Panc1 (cell line): ENCODE results near the gene SUPT20HL2.

Experiments
- SIN3A ChIP-seq: IDR thresholded peaks from 2 replicates; pipeline ENCODE4 v1.6.1; 2012; ENCODE audit warnings: low read depth, mild to moderate bottlenecking, low read length, moderate library complexity, borderline replicate concordance; ENCODE audit not compliant: insufficient read depth
- TF ChIP-seq, protein P1 (sequence below): fragments of 450-650 bp; IDR thresholded peaks from 2 replicates; pipeline ENCODE4 v1.5.1; 2017; ENCODE audit warnings: mild to moderate bottlenecking

DNA sequence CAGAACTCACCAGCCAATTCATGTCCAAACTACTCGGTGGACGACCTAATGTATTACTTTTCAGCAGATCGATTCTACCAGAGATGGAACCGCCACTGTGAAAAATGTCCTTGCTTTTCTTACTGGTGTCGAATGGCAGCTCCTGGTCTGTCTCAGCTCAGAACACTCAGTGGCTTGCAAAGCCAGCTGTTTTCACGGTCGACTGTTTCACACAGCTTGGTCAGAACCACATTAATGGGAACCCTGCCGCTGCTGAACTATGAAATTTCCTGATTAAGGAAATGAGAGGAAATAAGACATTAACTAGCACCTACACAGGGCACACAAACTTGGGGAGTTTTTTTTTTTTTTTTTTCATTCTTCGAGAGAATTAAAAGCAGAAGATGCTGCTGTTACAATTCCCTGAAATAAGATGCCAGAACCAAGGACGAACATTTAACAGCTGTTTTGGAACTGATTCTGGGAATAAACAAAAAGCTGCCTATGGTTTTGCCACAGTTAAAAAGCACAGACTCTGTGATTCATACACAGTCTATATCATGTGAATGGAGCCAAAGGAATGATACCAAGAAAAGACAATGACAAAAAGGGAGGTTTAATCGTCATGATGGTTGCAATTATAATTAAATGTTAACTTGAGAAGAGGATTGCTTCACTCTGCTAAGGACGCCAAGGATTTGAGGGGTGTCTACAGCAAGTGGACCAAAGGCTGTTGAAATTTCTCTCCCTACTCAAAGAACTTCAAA, 31.3 kb downstream of the SUPT20HL2 start:
- TF ChIP-seq, protein P1, sequence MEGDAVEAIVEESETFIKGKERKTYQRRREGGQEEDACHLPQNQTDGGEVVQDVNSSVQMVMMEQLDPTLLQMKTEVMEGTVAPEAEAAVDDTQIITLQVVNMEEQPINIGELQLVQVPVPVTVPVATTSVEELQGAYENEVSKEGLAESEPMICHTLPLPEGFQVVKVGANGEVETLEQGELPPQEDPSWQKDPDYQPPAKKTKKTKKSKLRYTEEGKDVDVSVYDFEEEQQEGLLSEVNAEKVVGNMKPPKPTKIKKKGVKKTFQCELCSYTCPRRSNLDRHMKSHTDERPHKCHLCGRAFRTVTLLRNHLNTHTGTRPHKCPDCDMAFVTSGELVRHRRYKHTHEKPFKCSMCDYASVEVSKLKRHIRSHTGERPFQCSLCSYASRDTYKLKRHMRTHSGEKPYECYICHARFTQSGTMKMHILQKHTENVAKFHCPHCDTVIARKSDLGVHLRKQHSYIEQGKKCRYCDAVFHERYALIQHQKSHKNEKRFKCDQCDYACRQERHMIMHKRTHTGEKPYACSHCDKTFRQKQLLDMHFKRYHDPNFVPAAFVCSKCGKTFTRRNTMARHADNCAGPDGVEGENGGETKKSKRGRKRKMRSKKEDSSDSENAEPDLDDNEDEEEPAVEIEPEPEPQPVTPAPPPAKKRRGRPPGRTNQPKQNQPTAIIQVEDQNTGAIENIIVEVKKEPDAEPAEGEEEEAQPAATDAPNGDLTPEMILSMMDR = no peak
- no peak for TF ChIP-seq SIN3A
